Smooth muscle cell (in vitro differentiated cells): ENCODE measurements around the gene HJV. TPM values are rescaled to one million over a fixed set of nuclear protein-coding genes. Genes with fewer than 3 reads are reported as not detected.

Experiments
- DNase-seq: peaks from one replicate; lab custom pipeline; 2025; ENCODE audit not compliant: unreplicated experiment; lab: John Stamatoyannopoulos, UW
- H2AFZ ChIP-seq: fragments of 200-600 bp; sonication (generic); 2 replicates; pipeline ENCODE4 v1.6.0; 2016; ENCODE audit warnings: antibody characterized with exemption, low read depth, mild to moderate bottlenecking
- H3F3A ChIP-seq: fragments of 200-600 bp; sonication (generic); 2 replicates; pipeline ENCODE4 v1.6.0; 2017; ENCODE audit warnings: antibody characterized with exemption, low read depth
- H3K27ac ChIP-seq: fragments of 200-600 bp; sonication (generic); 2 replicates; pipeline ENCODE4 v1.5.1; 2016; ENCODE audit warnings: low read depth, mild to moderate bottlenecking
- H3K27me3 ChIP-seq: fragments of 200-600 bp; sonication (generic); 2 replicates; pipeline ENCODE4 v1.6.1; 2016; ENCODE audit warnings: low read depth, mild to moderate bottlenecking
- H3K36me3 ChIP-seq: fragments of 200-600 bp; sonication (generic); 2 replicates; pipeline ENCODE4 v1.5.1; 2016; ENCODE audit warnings: low read depth
- H3K4me1 ChIP-seq: fragments of 200-600 bp; sonication (generic); 2 replicates; pipeline ENCODE4 v1.5.1; 2016; ENCODE audit warnings: low read depth
- H3K4me2 ChIP-seq: fragments of 200-600 bp; sonication (generic); 2 replicates; pipeline ENCODE4 v1.6.0; 2016; ENCODE audit warnings: mild to moderate bottlenecking
- H3K4me3 ChIP-seq: fragments of 200-600 bp; sonication (generic); 2 replicates; pipeline ENCODE4 v1.5.1; 2016; ENCODE audit warnings: mild to moderate bottlenecking
- H3K79me2 ChIP-seq: fragments of 200-600 bp; sonication (generic); 2 replicates; pipeline ENCODE4 v1.6.0; 2016; ENCODE audit warnings: low read depth, mild to moderate bottlenecking
- H3K9ac ChIP-seq: fragments of 200-600 bp; sonication (generic); 2 replicates; pipeline ENCODE4 v1.6.0; 2016; ENCODE audit warnings: low read depth
- H3K9me3 ChIP-seq: fragments of 200-600 bp; sonication (generic); replicated peaks from 2 replicates; pipeline ENCODE4 v1.5.1; 2016; ENCODE audit warnings: low read depth
- H4K20me1 ChIP-seq: fragments of 200-600 bp; sonication (generic); 2 replicates; pipeline ENCODE4 v1.6.0; 2016; ENCODE audit warnings: low read depth
- CTCF ChIP-seq: fragments of 200-600 bp; sonication (generic); IDR thresholded peaks from 2 replicates; pipeline ENCODE4 v1.5.1; 2017; ENCODE audit warnings: borderline replicate concordance, mild to moderate bottlenecking, antibody characterized with exemption; ENCODE audit not compliant: insufficient read depth, poor library complexity, severe bottlenecking
- WGBS: methylation state at CpG from one replicate; pipeline ENCODE4 v1.1.7; 2016; ENCODE audit warnings: low lambda C conversion rate; 5-methylcytosine and 5-hydroxymethylcytosine counted together
- polyA plus RNA-seq: library from polyadenylated mRNA; unstranded; fragments of >200 nt; fragmentation: Nextera tagmentation; extraction: Ambion mirVana; gene quantifications from 2 replicates; pipeline ENCODE4 v1.2.1, GENCODE V29; 2016
- small RNA-seq: library from RNA; depleted of rRNA; stranded (forward); fragments of <200 nt; gene quantifications from one replicate; pipeline ENCODE3, GENCODE V24; 2014
- total RNA-seq: library from RNA; depleted of rRNA; stranded (reverse); fragments of >200 nt; gene quantifications from 2 replicates; pipeline ENCODE4 v1.2.3, GENCODE V29; 2014

Gene HJV
- total and polyA plus RNA-seq, 2 experiments from 2014 or later = not detected

- H3K27ac ChIP-seq = no peak overlapping the region
- H4K20me1 ChIP-seq = no peaks in the 10 kb centered on the region
- WGBS = 93% methylated on average over 7 of the region's 7 CpGs
- no peak overlapping the region for H2AFZ ChIP-seq
- no peak for DNase-seq
- no peak for TF ChIP-seq CTCF
- H3K9ac ChIP-seq = no peak overlapping the region
- no peaks in the 10 kb centered on the region for H3K79me2 ChIP-seq
- no peaks in the 10 kb centered on the region for H3K36me3 ChIP-seq
- no peak overlapping the region for H3K4me3 ChIP-seq
- no peak overlapping the region for H3K4me2 ChIP-seq
- no peaks in the 10 kb centered on the region for H3K9me3 ChIP-seq
- peaks cover 18% of the 10 kb centered on the region for H3K4me1 ChIP-seq
- H3K27me3 ChIP-seq = no peaks in the 10 kb centered on the region
- H3F3A ChIP-seq = peaks cover 7% of the 10 kb centered on the region
These were observed 46.8 kb downstream of the HJV start for GRCh38 chr1:145974721-145975120.

GRCh38 chr1:145972580-145972979 lies 49.0 kb downstream of the HJV start:
- H2AFZ ChIP-seq = no peak overlapping the region
- no peak overlapping the region for H3K4me3 ChIP-seq
- H3K4me1 ChIP-seq = peaks cover under 1% of the 10 kb centered on the region
- WGBS = 85% methylated on average over 7 of the region's 7 CpGs
- TF ChIP-seq CTCF = no peak
- H3K36me3 ChIP-seq = no peaks in the 10 kb centered on the region
- no peak overlapping the region for H3K9ac ChIP-seq
- no peaks in the 10 kb centered on the region for H3K9me3 ChIP-seq
- H4K20me1 ChIP-seq = no peaks in the 10 kb centered on the region
- no peak overlapping the region for H3K27ac ChIP-seq
- no peaks in the 10 kb centered on the region for H3K79me2 ChIP-seq
- no peaks in the 10 kb centered on the region for H3K27me3 ChIP-seq
- H3K4me2 ChIP-seq = no peak overlapping the region
- DNase-seq = no peak
- H3F3A ChIP-seq = no peaks in the 10 kb centered on the region

Small RNA genes within 50 kb of the gene (small RNA-seq; reads per million reads assigned to genes)
- gene RNVU1-6 = 4.8 reads per million, percentile 62 among the genes with 10 or more reads in this experiment

Other genes starting within 250 kb of the HJV start
- 8.6 and 9.2 TPM in 2 replicates for gene RNF115, start 197.6 kb downstream of the HJV start, total RNA-seq
- 4.2 and 4.5 TPM in 2 replicates for gene RNF115, start 197.6 kb downstream of the HJV start, polyA plus RNA-seq
- 22.6 and 31.6 TPM in 2 replicates for gene POLR3C, start 197.5 kb downstream of the HJV start, total RNA-seq
- gene POLR3C, start 197.5 kb downstream of the HJV start, polyA plus RNA-seq = 30.2 and 31.7 TPM in 2 replicates
- 1.1 and 2.5 TPM in 2 replicates for gene NUDT17, start 176.1 kb downstream of the HJV start, total RNA-seq
- 6.8 and 7.9 TPM in 2 replicates for gene NUDT17, start 176.1 kb downstream of the HJV start, polyA plus RNA-seq
- 39.2 and 42.7 TPM in 2 replicates for gene PIAS3, start 162.7 kb downstream of the HJV start, total RNA-seq
- gene PIAS3, start 162.7 kb downstream of the HJV start, polyA plus RNA-seq = 57.6 and 62.0 TPM in 2 replicates
- gene ANKRD35, start 135.9 kb downstream of the HJV start, total RNA-seq = 1.1 and 1.8 TPM in 2 replicates
- 1.5 and 1.7 TPM in 2 replicates for gene ANKRD35, start 135.9 kb downstream of the HJV start, polyA plus RNA-seq
- gene ITGA10, start 111.7 kb downstream of the HJV start, total RNA-seq = 0.27 and 0.40 TPM in 2 replicates
- 0.14 and 0.45 TPM in 2 replicates for gene ITGA10, start 111.7 kb downstream of the HJV start, polyA plus RNA-seq
- 22.8 and 34.3 TPM in 2 replicates for gene PEX11B, start 103.0 kb downstream of the HJV start, total RNA-seq
- gene PEX11B, start 103.0 kb downstream of the HJV start, polyA plus RNA-seq = 23.6 and 28.5 TPM in 2 replicates
- gene RBM8A, start 94.3 kb downstream of the HJV start, total RNA-seq = 143 and 144 TPM in 2 replicates
- gene RBM8A, start 94.3 kb downstream of the HJV start, polyA plus RNA-seq = 195 and 211 TPM in 2 replicates
- 23.2 and 32.7 TPM in 2 replicates for gene LIX1L, start 63.7 kb downstream of the HJV start, total RNA-seq
- gene LIX1L, start 63.7 kb downstream of the HJV start, polyA plus RNA-seq = 26.2 and 31.1 TPM in 2 replicates
- 0.36 and 0.49 TPM in 2 replicates for gene ANKRD34A, start 57.2 kb downstream of the HJV start, total RNA-seq
- 1.3 and 2.4 TPM in 2 replicates for gene ANKRD34A, start 57.2 kb downstream of the HJV start, polyA plus RNA-seq
- 17.7 and 22.2 TPM in 2 replicates for gene POLR3GL, start 57.0 kb downstream of the HJV start, total RNA-seq
- 26.4 and 33.6 TPM in 2 replicates for gene POLR3GL, start 57.0 kb downstream of the HJV start, polyA plus RNA-seq
- 365 and 384 TPM in 2 replicates for gene TXNIP, start 25.2 kb downstream of the HJV start, total RNA-seq
- gene TXNIP, start 25.2 kb downstream of the HJV start, polyA plus RNA-seq = 197 and 206 TPM in 2 replicates
- 1.4 and 1.7 TPM in 2 replicates for gene NBPF10, start 123.1 kb upstream of the HJV start, total RNA-seq
- gene NBPF10, start 123.1 kb upstream of the HJV start, polyA plus RNA-seq = 1.0 and 1.5 TPM in 2 replicates
- 27.9 and 30.7 TPM in 2 replicates for gene NOTCH2NLA, start 207.3 kb upstream of the HJV start, total RNA-seq
- gene NOTCH2NLA, start 207.3 kb upstream of the HJV start, polyA plus RNA-seq = 26.1 and 36.3 TPM in 2 replicates